Kidney (tissue), 14 donors: ENCODE data around the gene TRIM50. TPM values are rescaled to one million over a fixed set of nuclear protein-coding genes. Genes with fewer than 3 reads are reported as not detected.
A peak's percentile ranks its signal among the peaks of the same experiment; 100 is the strongest.

Source experiments
- DNase-seq, 5 donors: peaks; one replicate each; pipeline ENCODE4 v3.0.0-alpha.2; 2013 to 2020
- FAIRE-seq: peaks from 2 replicates; lab custom pipeline; 2012; peaks lifted over from hg19 to GRCh38; lab: Jason Lieb, UNC
- H3K27ac ChIP-seq, 2 donors: one replicate each; pipeline ENCODE4 v1.7.0; 2013; ENCODE audit warnings: low read depth in 2 of 2, low read length in 2 of 2, inconsistent platforms in 1 of 2
- H3K27me3 ChIP-seq: one replicate; pipeline ENCODE4 v1.7.1; 2013; ENCODE audit warnings: low read length, inconsistent platforms; ENCODE audit not compliant: control insufficient read depth, insufficient read depth
- H3K36me3 ChIP-seq, 3 donors: one replicate each; pipeline versions ENCODE4 v1.7.0 to v1.7.1; 2013; ENCODE audit warnings: low read length in 3 of 3, control low read depth in 1 of 3, inconsistent platforms in 1 of 3; ENCODE audit not compliant: insufficient read depth in 3 of 3, control insufficient read depth in 2 of 3
- H3K4me1 ChIP-seq, 3 donors: one replicate each; pipeline versions ENCODE4 v1.7.0 to v1.7.1; 2013; ENCODE audit warnings: low read length in 3 of 3, inconsistent platforms in 1 of 3, low read depth in 1 of 3; ENCODE audit not compliant: control insufficient read depth in 2 of 3, insufficient read depth in 2 of 3
- H3K4me3 ChIP-seq, 3 donors: one replicate each; pipeline versions ENCODE4 v1.7.0 to v1.8.1; 2013; ENCODE audit warnings: low read length in 3 of 3, control low read depth in 1 of 3, inconsistent platforms in 1 of 3
- H3K9ac ChIP-seq, 3 donors: one replicate each; pipeline versions ENCODE4 v1.7.0 to v1.7.1; 2013; ENCODE audit warnings: low read length in 3 of 3, control low read depth in 1 of 3, inconsistent platforms in 1 of 3
- H3K9me3 ChIP-seq, 3 donors: one replicate each; pipeline versions ENCODE4 v1.7.0 to v1.7.1; 2013; ENCODE audit warnings: low read length in 3 of 3, control low read depth in 1 of 3, inconsistent platforms in 1 of 3; ENCODE audit not compliant: control insufficient read depth in 2 of 3, insufficient read depth in 1 of 3
- intact Hi-C: fragments of 100-400 bp; cut with DNase I; formaldehyde crosslinking; loops from one replicate; pipeline ENCODE4 v1.11.1; 2022
- polyA plus RNA-seq: library from polyadenylated mRNA; stranded (reverse); fragments of 350-450 nt; fragmentation: Illumina TruSeq; extraction: RNeasy Lipid Tissue Mini Kit (QIAGEN cat#74804); gene quantifications from one replicate; pipeline ENCODE4 v1.2.3, GENCODE V29; 2014; ENCODE audit warnings: low read depth, low replicate concordance; ENCODE audit not compliant: insufficient read depth
- total RNA-seq: library from RNA; stranded (reverse); fragmentation: NEBNext Ultra II Directional; extraction: Animal tissue kit (Norgen Biotek cat#: 25700); gene quantifications from one replicate; pipeline ENCODE4 v1.2.1, GENCODE V29; 2021
- TF ChIP-seq, protein P1 (sequence below): IDR thresholded peaks from 3 replicates; pipeline ENCODE4 v1.5.1; 2012; ENCODE audit warnings: mild to moderate bottlenecking, moderate library complexity, borderline replicate concordance; ENCODE audit not compliant: insufficient read depth; ENCODE audit errors: extremely low read depth
- donor health status: control.
- donor health status: control.
- donor health status: control.
- donor health status: control.
- donor health status: control.
- donor health status: DM: yes; HTN: yes; CAD: no.
- donor health status: Normal renal cell carcinoma (clear cell type).

The TRIM50 gene
- total and polyA plus RNA-seq, 2 donors from 2014 or later: 0.19 to 14.0 TPM

DNA sequence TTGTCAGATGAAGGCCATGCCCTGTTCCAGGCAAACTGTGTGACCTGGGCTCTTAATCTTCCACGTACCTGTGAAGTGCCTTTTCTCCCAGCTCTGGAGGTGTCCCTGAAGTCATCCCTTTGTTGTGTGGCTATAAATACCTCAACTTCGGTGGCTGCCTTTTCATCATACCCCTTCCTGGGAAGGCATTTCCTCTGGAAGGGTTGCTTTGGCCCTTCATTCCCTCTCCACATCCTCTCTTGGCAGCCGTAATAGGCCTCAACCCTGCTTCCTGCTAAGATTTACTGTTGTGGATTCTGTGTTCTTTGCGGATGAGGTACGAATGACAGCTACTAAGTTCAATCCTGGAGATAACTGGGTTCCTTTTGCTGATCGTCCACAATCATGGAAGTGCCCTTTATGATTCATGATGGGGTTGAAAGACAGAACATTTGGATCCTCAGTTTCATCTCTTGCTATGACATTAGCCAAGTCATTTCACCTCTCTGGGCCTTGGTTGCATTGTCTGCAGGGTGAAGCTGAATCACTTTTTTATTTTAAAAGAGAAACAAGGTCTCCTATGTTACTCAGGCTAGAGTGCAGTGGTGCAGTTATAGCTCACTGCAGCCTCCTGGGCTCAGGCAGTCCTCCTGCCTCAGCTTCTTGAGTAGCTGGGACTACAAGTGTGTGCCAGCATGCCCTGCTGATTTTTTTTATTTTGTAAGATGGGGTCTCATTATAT is 23.7 kb upstream of the TRIM50 start:
- peak in 2 of 5 donors; percentile 3 to 42 for DNase-seq
- Histone ChIP-seq H3K4me3 (no peak overlapping the region), H3K4me1 (no peaks in the 10 kb centered on the region), H3K27me3 (no peaks in the 10 kb centered on the region), H3K9ac (no peak overlapping the region), H3K27ac (no peak overlapping the region), H3K9me3 (no peaks in the 10 kb centered on the region), H3K36me3 (no peaks in the 10 kb centered on the region)
- TF ChIP-seq, protein P1, sequence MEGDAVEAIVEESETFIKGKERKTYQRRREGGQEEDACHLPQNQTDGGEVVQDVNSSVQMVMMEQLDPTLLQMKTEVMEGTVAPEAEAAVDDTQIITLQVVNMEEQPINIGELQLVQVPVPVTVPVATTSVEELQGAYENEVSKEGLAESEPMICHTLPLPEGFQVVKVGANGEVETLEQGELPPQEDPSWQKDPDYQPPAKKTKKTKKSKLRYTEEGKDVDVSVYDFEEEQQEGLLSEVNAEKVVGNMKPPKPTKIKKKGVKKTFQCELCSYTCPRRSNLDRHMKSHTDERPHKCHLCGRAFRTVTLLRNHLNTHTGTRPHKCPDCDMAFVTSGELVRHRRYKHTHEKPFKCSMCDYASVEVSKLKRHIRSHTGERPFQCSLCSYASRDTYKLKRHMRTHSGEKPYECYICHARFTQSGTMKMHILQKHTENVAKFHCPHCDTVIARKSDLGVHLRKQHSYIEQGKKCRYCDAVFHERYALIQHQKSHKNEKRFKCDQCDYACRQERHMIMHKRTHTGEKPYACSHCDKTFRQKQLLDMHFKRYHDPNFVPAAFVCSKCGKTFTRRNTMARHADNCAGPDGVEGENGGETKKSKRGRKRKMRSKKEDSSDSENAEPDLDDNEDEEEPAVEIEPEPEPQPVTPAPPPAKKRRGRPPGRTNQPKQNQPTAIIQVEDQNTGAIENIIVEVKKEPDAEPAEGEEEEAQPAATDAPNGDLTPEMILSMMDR: no peak
- intact Hi-C loops: no loop called here
- no peak for FAIRE-seq

DNA sequence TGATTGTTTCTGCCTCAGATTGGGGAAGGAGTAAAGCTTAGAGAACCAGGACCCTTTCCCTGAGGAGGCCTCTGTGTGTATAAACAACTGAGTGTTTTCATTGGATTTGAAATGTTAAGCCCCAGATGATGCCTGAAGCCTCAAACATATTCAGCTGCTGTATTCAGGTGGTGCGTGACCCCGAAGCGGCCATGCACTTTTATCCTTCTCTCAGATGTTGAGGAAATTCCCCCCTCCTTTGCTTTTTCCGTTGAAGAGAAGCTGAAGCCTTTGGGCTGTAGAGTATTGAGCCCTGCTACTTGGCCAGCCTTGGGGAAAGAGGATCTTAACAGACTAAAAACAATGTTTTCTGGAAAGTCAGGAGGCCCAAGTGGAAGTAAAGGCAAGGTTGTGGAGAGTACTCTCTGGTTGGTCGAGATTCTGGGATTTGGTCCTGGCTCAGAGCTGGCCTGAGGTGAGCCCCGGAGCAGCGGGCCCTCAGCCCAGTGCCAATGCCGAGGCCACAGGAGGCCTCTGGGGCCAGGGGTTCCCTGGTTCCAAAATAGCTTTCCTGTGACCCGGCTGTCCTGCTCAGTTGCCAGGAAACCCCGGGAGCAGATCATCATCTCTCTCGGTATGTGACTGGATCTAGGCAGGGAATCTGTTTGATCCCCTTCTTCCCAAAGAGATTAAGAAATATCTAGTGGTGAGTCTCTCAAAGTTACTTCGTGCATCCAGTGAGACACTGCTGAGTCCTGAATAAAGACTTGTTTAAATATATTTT is 22.6 kb upstream of the TRIM50 start:
- Histone ChIP-seq H3K9me3 (no peaks in the 10 kb centered on the region), H3K27me3 (no peaks in the 10 kb centered on the region), H3K4me3 (no peak overlapping the region), H3K4me1 (peaks cover 0 to 2% (median 0%) of the 10 kb centered on the region in 3 donors), H3K36me3 (no peaks in the 10 kb centered on the region), H3K27ac (no peak overlapping the region), H3K9ac (no peak overlapping the region)
- DNase-seq (peak in 3 of 5 donors; percentile 35 to 73 (median 36)), FAIRE-seq (no peak)
- intact Hi-C loops: no loop called here
- TF ChIP-seq, protein P1: no peak

DNA sequence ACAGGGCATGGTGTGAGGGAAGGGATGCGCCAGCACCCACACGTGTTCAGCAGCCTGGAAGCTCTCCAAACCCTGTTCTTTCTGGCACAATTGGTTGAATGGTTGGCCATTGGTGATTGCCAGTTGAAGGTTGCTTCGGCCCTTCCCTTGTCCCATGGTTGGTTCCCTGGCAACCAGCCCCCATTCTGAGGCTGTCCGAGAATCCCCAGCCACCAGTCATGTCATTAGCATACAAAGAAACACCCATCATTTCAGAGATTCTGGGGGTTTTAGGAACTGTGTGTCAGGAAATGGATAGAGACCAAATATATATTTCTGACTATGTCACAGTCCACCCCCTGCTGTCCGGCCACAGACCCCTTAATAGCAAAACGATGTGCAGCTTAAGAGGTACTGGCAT is 21.9 kb upstream of the TRIM50 start:
- DNase-seq (peak in 1 of 5 donors; percentile 6), FAIRE-seq (no peak)
- no peak overlapping the region for H3K27ac ChIP-seq
- no peak overlapping the region for H3K4me3 ChIP-seq
- no peaks in the 10 kb centered on the region for H3K9me3 ChIP-seq
- intact Hi-C loops: no loop called here
- no peaks in the 10 kb centered on the region for H3K36me3 ChIP-seq
- H3K27me3 ChIP-seq: no peaks in the 10 kb centered on the region
- no peak overlapping the region for H3K9ac ChIP-seq
- peaks cover 0 to 2% (median 0%) of the 10 kb centered on the region in 3 donors for H3K4me1 ChIP-seq
- TF ChIP-seq, protein P1: no peak
